ENCODE data around the gene RPL36A. TPM values are rescaled to one million over a fixed set of nuclear protein-coding genes. Genes with fewer than 3 reads are reported as not detected.

Gene RPL36A
- 427 TPM for total RNA-seq

- peak; percentile 86 for DNase-seq (ENCODE audit: low spot score)
These were observed at the start of gene RPL36A for GRCh38 chrX:101390664-101391525. TSS of gene RPL36A (plus strand) at chrX:101391011. CDS start at chrX:101391044, 33 bp downstream.

GRCh38 chrX:101347859-101348451, 42.9 kb upstream of the RPL36A start:
- DNase-seq (ENCODE audit: low spot score): no peak

DNA sequence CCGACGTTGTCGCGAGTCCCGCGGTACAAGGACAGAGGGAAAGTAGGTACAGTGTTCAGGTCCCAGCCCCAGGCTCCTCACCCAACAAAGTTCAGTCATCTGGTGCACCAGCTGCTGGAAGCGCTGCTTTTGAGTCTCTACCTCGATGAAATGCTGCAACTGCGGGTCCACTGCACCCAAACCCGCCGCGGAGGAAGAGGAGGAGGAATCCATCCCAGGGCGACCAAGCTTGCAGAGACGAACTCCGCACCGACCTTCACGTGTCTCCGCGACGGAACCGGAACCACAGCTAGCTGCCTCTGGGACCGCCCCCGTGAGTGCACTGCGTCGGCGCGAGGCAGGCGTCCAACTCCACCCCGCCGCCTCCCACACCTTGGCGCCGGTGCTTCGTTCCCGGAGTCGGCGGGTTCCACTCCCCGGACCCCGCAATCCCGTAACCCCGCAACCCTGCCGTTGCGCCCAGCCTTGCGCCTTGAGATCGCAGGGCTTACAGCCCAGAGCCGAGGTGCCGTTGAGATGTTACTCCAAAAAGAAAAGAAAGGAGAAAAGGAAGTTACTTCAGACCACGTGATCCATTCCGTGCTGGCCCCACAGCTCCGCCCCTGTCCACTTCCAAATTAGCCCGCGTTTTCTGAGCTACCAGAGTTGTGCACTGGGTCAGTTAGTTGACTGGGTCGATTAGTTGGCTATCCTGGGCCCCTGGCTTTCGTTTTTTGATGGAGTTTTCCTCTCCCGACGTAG, 42.2 kb upstream of the RPL36A start, which contains the start of gene TIMM8A:
Gene TIMM8A (minus strand): TSS at position 291 of the 741 bp plus-strand sequence. CDS start 78 bp downstream, at position 213.
- peak; percentile 79 for DNase-seq (ENCODE audit: low spot score)

- DNase-seq (ENCODE audit: low spot score): no peak
These were observed 41.6 kb upstream of the RPL36A start for GRCh38 chrX:101349193-101349562.

DNA sequence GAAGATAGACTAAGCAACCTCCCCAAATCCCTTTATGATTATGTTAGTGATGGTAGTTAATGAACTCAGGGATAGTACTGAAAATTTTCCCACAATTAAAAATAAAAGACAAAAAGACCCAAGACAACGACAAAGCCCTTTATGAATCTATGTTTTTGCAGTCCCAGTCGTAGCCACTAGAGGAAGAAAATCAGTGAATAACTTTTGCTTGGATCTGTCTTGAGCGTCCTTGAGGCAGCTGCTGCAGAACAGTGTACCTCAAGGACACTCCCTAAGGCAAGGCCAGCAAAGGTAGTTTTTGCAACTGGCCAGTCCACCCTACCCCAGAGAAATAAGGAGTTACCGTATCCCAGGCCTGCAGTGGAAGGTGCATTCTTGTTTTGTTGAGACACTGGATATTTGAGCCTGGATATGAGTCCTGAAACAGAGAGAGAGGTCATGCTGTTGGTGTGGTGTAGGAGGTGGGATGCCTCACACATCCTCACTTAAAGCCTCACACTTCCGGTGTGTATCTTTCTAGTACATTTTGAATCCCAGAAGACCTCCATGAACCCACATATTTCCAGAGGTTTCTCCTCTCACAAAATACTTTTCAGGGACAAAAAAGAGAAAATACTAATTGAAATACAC, 33.5 kb upstream of the RPL36A start:
- DNase-seq (ENCODE audit: low spot score): no peak

DNA sequence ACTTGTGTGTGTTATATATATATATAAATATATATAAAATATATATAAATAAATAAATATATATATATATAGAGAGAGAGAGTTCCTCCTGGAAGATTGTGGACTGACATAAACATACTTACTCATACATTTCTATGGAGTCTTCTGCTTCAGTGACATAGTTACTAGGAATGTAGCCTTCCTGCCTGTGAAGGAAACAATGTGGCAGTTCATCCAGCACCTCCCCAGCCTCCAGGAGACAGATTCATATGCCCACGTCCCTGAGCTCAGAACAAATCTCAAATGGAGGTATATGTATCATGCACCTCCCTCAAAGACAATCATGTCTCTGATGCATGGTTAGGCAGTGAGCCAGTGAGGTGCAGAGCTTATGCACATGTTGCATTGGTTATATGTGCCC, 30.8 kb upstream of the RPL36A start:
- no peak for DNase-seq (ENCODE audit: low spot score)

DNA sequence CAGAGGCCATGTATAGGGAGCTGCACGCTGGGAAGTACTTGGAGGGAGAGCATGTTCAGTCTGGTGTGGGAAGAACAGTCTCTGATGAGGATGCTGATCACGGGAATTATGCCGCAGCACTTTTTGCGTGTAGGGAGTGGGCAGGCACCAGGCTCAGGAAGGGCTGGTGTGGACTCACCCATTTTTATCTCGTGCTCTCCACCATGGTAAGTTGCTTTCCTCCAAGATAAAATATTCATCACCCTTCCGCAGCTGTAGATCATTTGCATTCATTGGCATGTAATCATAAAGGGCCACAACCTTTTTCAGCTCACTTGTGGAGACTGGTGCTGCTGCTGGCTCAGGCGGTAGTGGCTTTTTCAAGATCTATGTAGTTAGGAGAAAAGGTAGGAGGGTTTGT, 30.4 kb upstream of the RPL36A start:
- no peak for DNase-seq (ENCODE audit: low spot score)

- no peak for DNase-seq (ENCODE audit: low spot score)
These were observed 28.7 kb upstream of the RPL36A start for GRCh38 chrX:101362116-101362515.

GRCh38 chrX:101362757-101363156, 28.1 kb upstream of the RPL36A start:
- no peak for DNase-seq (ENCODE audit: low spot score)

DNA sequence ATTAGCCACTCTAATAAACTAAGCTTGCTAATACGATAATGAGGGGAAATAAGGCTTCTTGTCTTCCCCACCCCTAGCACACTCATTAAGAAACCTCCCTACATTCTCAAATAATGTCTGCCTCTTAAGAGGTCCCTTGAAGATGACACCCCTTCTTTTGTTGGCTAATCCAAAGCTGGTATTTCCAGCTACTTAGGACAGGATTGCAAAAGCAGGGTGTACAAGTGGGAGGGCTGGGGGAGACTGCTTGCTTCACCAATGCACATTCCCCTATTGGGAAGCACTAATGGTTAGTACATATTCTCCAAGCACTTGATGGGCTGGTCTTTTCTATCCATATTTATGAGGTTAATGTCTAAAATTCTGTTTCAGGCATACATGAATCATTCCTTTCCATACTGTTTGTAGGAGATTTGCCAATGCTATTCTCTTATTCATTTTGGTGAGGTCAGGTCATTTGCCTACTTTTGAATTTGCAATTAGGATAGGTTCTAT, 25.5 kb upstream of the RPL36A start:
- DNase-seq (ENCODE audit: low spot score): no peak

DNA sequence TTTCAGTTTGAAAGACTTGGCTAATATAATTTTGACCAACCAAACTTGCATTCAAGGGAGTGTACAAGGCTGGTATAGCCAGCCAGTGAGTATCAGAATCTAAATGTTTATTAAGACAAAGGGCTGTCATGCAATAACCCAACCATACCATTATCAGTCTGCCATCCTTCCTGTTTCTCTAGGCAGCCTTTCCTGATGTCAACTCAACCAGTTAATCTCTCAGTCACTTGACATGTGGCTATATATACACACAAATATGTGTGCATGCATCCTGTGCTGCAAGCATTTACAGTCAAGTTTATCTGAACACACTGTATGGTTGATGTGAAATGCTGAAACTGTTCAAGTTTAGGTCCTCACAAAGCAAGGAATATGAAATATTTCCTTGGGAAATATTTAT, 22.0 kb upstream of the RPL36A start:
- DNase-seq (ENCODE audit: low spot score): no peak

DNA sequence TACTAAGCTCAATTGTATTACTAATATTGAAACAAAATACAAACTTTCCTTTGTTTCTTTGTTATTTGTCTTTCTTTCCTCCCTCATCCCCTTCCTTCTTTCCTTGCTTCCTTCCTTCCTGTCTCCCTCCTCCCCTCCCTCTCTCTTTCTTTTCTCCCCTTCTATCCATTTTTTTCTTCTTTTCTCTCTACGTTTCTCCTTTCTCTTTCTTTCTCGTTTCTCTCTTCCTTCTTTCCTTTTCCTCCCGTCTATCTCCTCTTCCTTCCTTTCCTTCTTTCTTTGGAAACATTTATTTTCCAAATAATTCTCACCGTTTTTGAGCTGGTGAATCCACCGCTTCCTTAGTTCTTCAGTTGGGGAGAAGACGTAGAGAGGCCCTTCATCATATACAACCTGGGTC, 21.1 kb upstream of the RPL36A start:
- no peak for DNase-seq (ENCODE audit: low spot score)

DNA sequence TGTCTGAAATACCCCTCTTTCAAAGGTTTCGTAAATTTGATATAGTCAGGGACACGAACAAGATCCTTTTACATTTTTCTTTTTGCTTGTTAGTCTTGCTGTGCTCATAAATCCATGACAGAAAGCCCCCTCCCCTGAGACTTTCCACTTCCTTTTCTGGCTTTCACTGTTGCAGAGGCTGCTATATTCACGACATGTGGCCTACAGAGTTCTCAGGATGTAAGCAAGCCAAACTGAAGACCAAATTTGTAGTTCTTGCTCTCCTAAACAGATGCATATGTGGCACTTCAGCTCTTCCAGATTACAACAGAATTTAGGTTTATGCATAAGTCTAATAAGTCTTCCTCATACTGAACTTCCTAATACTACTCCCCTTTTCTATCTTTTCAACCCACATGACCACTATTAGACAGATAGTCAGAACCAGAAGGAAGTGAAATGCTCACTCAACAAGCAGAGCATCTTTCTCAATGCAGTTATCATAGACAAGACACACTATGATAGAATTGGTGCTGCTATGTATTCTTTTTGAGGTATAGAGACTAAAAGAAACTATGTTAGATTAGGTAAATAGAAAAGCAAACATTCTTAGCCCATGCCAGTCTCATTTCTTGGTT, 19.8 kb upstream of the RPL36A start:
- DNase-seq (ENCODE audit: low spot score): no peak

GRCh38 chrX:101377547-101377946, 13.3 kb upstream of the RPL36A start:
- no peak for DNase-seq (ENCODE audit: low spot score)

DNA sequence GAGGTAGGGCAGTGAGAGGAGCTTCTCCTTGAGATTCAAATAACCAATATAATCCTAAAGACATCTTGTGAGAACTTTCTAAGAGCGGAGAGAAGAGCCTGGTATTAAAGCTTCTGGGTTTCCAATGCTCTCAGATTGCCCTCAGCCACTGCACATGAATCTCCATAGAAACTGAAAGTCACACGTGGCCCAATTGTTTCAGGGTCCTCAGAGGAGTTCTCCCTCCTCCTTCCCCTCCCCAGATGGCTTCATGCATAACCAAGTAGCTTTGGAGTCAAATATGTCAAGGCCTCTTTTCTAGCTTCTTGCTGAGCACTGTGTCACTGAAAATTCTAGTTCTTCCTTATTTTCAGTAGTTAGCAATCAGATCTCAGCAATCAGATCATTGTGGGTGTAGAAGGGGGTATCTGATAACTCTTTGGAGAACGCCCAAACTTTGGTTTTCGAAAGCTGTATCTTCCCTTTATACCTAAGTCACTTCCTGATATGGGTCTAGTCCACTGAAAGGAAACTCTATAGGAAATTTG, 7.1 kb upstream of the RPL36A start:
- no peak for DNase-seq (ENCODE audit: low spot score)

DNA sequence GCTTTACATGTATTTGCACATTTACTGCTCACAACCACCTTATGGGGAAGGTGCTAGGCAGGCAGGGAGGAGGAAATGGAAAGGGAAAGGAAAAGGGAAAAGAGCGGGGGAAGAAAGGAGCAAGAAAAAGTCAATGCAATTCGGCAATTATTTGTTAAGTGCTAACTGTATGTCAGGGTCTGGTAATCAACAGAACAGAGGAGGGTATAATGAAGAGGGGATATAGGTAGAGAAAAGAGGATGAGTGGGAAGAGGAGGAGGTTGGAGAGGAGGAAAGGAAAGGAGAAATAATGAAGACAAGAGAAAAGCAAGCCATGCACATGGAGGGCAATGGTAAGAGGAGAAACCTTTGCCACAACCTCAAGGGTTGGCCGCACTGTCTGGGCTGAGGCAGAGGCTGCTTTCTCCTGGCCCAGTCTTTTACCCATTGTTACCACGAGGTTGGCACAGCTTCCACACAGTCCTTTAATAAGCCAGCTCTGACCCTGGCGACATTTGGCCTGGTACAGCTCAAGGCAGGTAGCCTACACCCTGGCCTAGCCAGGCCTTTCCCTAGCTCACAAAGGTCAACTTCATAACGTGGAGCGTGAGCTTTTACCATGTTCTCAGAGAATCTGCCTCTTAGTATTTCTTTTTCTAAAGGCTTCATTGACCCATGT, 5.7 kb upstream of the RPL36A start:
- no peak for DNase-seq (ENCODE audit: low spot score)

GRCh38 chrX:101385795-101386541, 4.8 kb upstream of the RPL36A start, which contains the start of gene BTK:
TSS of gene BTK (minus strand) at chrX:101386191. CDS start at chrX:101375284, 10,907 bp downstream.
- DNase-seq (ENCODE audit: low spot score): no peak

DNA sequence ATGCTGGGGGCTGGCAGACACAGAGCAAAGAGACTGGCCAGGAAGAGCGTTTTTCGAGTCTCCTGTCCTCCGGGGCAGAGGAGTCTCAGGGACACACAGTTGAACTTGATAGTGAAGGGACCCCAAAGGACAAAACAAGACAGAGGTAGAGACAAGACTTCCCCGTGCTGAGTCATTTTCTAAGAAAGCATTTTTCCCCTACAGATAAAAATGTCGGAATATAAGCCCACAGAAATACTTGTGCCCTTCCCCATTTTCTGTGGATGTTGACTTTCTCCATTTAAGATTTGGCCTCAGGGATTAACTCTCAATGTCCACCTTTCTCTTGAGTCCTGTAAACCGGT, 4.3 kb upstream of the RPL36A start:
- DNase-seq (ENCODE audit: low spot score): no peak

DNA sequence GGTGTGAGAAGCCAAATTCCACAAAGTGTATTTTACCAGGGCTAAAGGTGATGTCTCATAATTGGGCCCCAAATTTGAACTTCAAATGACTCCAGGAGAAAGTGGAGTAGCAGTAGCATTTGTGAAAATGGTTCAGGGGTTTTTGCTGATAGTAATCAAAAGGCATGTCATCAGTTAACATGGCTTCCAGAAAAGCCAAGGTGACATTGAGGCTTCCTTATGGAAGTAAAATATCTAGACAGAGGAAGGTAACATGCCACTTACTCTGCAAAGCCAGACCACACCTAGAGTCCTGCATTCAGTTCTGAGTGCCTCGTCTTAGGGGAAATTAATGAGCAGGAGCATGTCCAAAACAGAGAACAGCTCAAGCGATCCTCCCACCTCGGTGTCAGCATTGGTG, 2.2 kb upstream of the RPL36A start:
- DNase-seq (ENCODE audit: low spot score): no peak

DNA sequence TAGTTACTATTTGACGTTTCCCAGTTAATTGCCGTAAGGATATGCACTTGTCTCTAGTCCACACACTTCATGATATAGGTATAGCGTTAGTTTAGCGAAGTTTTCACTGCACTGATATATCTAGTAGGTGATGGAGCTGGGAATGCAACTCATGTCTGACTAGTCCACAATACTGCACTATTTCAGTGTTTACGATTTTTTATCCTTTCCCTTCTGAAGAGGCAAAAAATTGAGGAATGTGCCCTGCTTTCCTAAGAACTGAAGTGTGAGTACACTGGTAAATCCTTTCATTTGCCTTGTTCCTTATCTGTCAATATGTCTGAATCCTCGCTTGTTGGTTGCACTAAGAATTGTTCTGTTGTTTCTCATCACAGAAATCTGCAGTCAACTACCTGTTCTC, 1.0 kb downstream of the RPL36A start:
- DNase-seq (ENCODE audit: low spot score): no peak
